Measurements from ENCODE around the gene ZNF521. TPM values are rescaled to one million over a fixed set of nuclear protein-coding genes. Genes with fewer than 3 reads are reported as not detected.
"Not testable (repeated sequence)": the region's sequence is repeated elsewhere in the genome, so short reads cannot be mapped to it uniquely, and the experiment has no call there.

The ZNF521 gene
- total RNA-seq, 6 donors from 2014 or later = 4.7 to 37.7 (median 13.8) TPM

DNA sequence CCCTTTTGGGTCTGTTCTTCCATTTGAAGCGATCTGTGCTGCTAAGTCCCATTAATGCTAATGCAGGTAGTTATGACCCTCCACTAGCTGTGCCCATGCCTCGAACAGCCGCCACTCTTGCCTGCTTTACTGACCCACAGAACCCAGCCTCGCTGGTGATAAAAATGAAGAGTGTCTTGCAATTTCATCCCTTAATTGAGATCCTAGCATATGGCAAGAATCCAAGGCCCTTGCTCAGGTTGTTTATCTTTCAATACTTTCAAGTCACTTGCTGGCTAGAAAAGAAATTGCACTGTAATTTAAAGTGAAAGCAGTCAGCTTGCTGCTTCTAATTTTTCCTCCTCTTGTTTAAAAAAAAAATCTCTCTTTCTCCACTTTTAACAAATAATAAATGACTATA is 73.6 kb downstream of the ZNF521 start:
- DNase-seq (no peak), ATAC-seq (ENCODE audit: low FRiP score in 2 of 2) (no peak)
- Histone ChIP-seq H3K9me3 (no peaks in the 10 kb centered on the region), H3K4me1 (peaks cover 0 to 10% (median 5%) of the 10 kb centered on the region in 4 donors), H3K4me3 (no peak overlapping the region), H3K27me3 (no peaks in the 10 kb centered on the region), H3K27ac (no peak overlapping the region), H3K36me3 (no peaks in the 10 kb centered on the region)
- 63 to 71% methylated on average over 4 of the region's 4 CpGs for WGBS, 2 donors
- no peak for TF ChIP-seq POLR2AphosphoS5 (IDR thresholded peaks at IDR 0.05)
- TF ChIP-seq, protein P1, sequence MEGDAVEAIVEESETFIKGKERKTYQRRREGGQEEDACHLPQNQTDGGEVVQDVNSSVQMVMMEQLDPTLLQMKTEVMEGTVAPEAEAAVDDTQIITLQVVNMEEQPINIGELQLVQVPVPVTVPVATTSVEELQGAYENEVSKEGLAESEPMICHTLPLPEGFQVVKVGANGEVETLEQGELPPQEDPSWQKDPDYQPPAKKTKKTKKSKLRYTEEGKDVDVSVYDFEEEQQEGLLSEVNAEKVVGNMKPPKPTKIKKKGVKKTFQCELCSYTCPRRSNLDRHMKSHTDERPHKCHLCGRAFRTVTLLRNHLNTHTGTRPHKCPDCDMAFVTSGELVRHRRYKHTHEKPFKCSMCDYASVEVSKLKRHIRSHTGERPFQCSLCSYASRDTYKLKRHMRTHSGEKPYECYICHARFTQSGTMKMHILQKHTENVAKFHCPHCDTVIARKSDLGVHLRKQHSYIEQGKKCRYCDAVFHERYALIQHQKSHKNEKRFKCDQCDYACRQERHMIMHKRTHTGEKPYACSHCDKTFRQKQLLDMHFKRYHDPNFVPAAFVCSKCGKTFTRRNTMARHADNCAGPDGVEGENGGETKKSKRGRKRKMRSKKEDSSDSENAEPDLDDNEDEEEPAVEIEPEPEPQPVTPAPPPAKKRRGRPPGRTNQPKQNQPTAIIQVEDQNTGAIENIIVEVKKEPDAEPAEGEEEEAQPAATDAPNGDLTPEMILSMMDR (IDR thresholded peaks at IDR 0.05) = no peak

DNA sequence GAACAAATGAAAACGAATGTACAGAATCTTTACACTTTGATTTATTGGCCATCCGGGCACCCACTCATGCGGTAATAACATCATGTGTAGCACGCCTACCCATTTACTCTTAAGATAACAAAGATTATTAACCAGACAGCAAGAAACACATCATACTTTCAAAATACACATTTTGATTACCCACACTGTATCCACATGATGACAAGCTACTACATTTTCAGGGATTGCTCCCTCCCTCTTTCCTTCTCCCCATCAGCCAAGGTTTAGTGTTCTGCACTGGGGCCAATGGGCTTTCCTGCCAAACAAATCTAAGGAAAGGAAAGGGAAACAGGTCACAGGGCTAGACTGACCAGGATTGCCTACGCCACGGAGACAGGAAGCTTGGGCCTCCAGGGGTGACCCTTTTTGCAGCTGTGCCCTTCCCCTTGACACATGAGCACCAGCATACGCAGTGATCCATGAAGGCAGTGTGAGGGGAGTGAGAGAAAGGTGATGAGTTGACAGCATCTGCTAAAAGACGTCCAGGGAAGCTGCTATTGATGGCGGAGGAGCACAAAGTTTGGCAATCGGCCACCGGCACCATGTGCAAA is 76.5 kb downstream of the ZNF521 start:
- no peaks in the 10 kb centered on the region for H3K9me3 ChIP-seq
- no peaks in the 10 kb centered on the region for H3K36me3 ChIP-seq
- no peak overlapping the region for H3K4me3 ChIP-seq
- H3K4me1 ChIP-seq = peaks cover 0 to 9% (median 2%) of the 10 kb centered on the region in 4 donors
- H3K27ac ChIP-seq = no peak overlapping the region
- H3K27me3 ChIP-seq = no peaks in the 10 kb centered on the region
- ATAC-seq (ENCODE audit: low FRiP score in 2 of 2) (no peak), DNase-seq (no peak)
- no peak for TF ChIP-seq EP300 (IDR thresholded peaks at IDR 0.05)
- TF ChIP-seq POLR2AphosphoS5 (IDR thresholded peaks at IDR 0.05) = no peak
- TF ChIP-seq, protein P1 (IDR thresholded peaks at IDR 0.05) = no peak
- TF ChIP-seq POLR2A (IDR thresholded peaks at IDR 0.05) = no peak
- 73 to 75% methylated on average over 11 of the region's 11 CpGs for WGBS, 2 donors

DNA sequence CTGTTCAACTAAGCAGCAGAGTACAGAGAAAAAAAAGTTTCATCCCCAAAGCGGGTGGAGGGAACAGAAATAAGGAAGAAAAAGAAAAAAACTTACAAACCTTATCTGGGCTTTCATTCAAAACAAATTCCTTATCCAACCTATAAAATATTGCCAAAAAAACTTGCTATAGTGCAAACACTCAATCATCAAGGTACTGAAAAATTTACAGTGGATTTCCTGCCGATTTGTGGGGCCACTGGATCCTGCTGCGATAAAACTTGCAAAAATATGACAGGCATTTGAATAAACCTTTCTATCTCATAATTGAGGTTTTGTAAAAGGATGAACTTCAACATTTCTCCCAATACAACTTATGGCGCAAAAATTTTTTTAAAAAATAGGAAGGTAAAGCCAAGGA is 77.0 kb downstream of the ZNF521 start:
- Histone ChIP-seq H3K4me3 (no peak overlapping the region), H3K27me3 (no peaks in the 10 kb centered on the region), H3K4me1 (peaks cover 0 to 9% (median 2%) of the 10 kb centered on the region in 4 donors), H3K9me3 (no peaks in the 10 kb centered on the region), H3K36me3 (no peaks in the 10 kb centered on the region), H3K27ac (no peak overlapping the region)
- TF ChIP-seq EP300 (IDR thresholded peaks at IDR 0.05) = no peak
- TF ChIP-seq POLR2A (IDR thresholded peaks at IDR 0.05) = no peak
- TF ChIP-seq POLR2AphosphoS5 (IDR thresholded peaks at IDR 0.05) = no peak
- TF ChIP-seq, protein P1 (IDR thresholded peaks at IDR 0.05) = no peak
- ATAC-seq (ENCODE audit: low FRiP score in 2 of 2) (no peak), DNase-seq (no peak)
- WGBS, 2 donors = 66 to 69% methylated on average over 4 of the region's 4 CpGs

DNA sequence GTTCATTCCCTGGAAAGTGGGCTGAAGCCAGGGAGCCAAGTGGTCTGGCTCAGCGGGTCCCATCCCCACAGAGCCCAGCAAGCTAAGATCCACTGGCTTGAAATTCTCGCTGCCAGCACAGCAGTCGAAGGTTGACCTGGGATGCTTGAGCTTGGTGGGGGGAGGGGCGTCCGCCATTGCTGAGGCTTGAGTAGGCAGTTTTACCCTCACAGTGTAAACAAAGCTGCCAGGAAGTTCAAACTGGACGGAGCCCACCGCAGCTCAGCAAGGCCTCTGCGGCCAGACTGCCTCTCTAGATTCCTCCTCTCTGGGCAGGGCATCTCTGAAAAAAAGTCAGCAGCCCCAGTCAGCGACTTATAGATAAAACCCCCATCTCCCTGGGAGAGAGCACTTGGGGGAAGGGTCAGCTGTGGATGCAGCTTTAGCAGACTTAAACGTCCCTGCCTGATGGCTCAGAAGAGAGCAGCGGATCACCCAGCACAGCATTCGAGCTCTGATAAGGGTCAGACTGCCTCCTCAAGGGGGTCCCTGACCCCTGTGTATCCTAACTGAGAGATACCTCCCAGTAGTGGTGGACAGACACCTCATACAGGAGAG is 84.9 kb downstream of the ZNF521 start:
- not testable (repeated sequence) for H3K36me3 ChIP-seq; ATAC-seq (ENCODE audit: low FRiP score in 2 of 2); H3K9me3 ChIP-seq; H3K4me1 ChIP-seq; H3K27me3 ChIP-seq; H3K27ac ChIP-seq; H3K4me3 ChIP-seq; DNase-seq
- WGBS, 2 donors = 82 to 88% methylated on average over 6 to 12 of the region's 12 CpGs

DNA sequence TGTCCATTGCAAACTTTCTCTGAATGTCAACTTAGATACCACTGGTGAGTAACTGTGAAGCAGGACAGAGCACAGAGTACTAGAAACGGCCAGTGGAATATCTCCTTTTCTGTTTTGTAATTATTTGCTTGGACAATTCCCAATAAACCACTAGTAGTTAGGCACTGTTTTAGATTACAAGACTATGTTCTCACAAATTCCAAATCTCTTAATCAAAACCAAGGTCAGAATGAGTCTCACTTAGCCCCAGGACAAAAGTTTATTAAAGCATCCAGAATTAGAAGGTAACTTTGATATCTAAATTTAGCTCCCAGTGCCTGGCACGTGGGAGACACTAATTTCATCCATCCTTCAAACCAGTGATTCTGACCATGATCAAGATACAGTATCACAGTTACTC is 89.0 kb downstream of the ZNF521 start:
- no peaks in the 10 kb centered on the region for H3K27me3 ChIP-seq
- TF ChIP-seq POLR2A (IDR thresholded peaks at IDR 0.05) = no peak
- TF ChIP-seq EP300 (IDR thresholded peaks at IDR 0.05) = no peak
- TF ChIP-seq, protein P1 (IDR thresholded peaks at IDR 0.05) = no peak
- no peak for TF ChIP-seq POLR2AphosphoS5 (IDR thresholded peaks at IDR 0.05)
- no peak overlapping the region for H3K27ac ChIP-seq
- no peak overlapping the region for H3K4me3 ChIP-seq
- 64 to 65% methylated on average over 2 of the region's 2 CpGs for WGBS, 2 donors
- H3K9me3 ChIP-seq = no peaks in the 10 kb centered on the region
- no peaks in the 10 kb centered on the region for H3K4me1 ChIP-seq
- ATAC-seq (ENCODE audit: low FRiP score in 2 of 2) = peak in 1 of 2 donors; percentile 24
- DNase-seq = no peak
- no peaks in the 10 kb centered on the region for H3K36me3 ChIP-seq

Measured in upper lobe of left lung (tissue), 6 donors.